H1 (cell line): Measurements from ENCODE around the gene RRM1. TPM values are rescaled to one million over a fixed set of nuclear protein-coding genes. Genes with fewer than 3 reads are reported as not detected.

Experiments
- CTCF ChIA-PET: fragments of 300-600 bp; sonication (Branson Sonifier 250); formaldehyde crosslinking; loops from one replicate; lab custom pipeline; 2021; ENCODE audit not compliant: partially characterized antibody; lab: Charles Lee
- POLR2A ChIA-PET: fragments of 300-600 bp; sonication (Branson Sonifier 250); formaldehyde crosslinking; loops from one replicate; lab custom pipeline; 2021; ENCODE audit warnings: inconsistent platforms; ENCODE audit not compliant: partially characterized antibody; lab: Charles Lee
- DNase-seq, 2 experiments: peaks; one replicate each; pipeline versions ENCODE4 v3.0.0 to v3.0.0-alpha.2; 2010 to 2022; ENCODE audit warnings: low spot score in 2 of 2, low read depth in 1 of 2, mixed read lengths in 1 of 2
- FAIRE-seq: peaks from 2 replicates; lab custom pipeline; 2011; peaks lifted over from hg19 to GRCh38; lab: Jason Lieb, UNC
- H2AFZ ChIP-seq: 2 replicates; pipeline ENCODE4 v1.8.1; 2012; ENCODE audit warnings: low read length, inconsistent platforms
- H2AK5ac ChIP-seq: 2 replicates; pipeline ENCODE4 v1.6.1; 2013; ENCODE audit warnings: low read depth, low read length
- H2BK120ac ChIP-seq: replicated peaks from 2 replicates; pipeline ENCODE3; 2013; ENCODE audit warnings: low read depth, low read length, inconsistent platforms
- H2BK12ac ChIP-seq: 2 replicates; pipeline ENCODE4 v1.6.1; 2013; ENCODE audit warnings: low read depth, low read length
- H2BK15ac ChIP-seq: 2 replicates; pipeline ENCODE4 v1.6.1; 2013; ENCODE audit warnings: low read length
- H2BK20ac ChIP-seq: 2 replicates; pipeline ENCODE4 v1.6.1; 2013; ENCODE audit warnings: low read length
- H2BK5ac ChIP-seq: 2 replicates; pipeline ENCODE4 v1.6.1; 2013; ENCODE audit warnings: low read depth, low read length
- H3K14ac ChIP-seq: 2 replicates; pipeline ENCODE4 v1.6.1; 2013; ENCODE audit warnings: inconsistent platforms; ENCODE audit not compliant: insufficient read length
- H3K18ac ChIP-seq: 2 replicates; pipeline ENCODE4 v1.6.1; 2013; ENCODE audit warnings: low read length; ENCODE audit errors: extremely low read depth
- H3K23ac ChIP-seq: 2 replicates; pipeline ENCODE4 v1.6.1; 2013; ENCODE audit warnings: inconsistent platforms; ENCODE audit not compliant: insufficient read length
- H3K23me2 ChIP-seq: 2 replicates; pipeline ENCODE4 v1.6.1; 2013; ENCODE audit warnings: low read depth, low read length
- H3K27ac ChIP-seq: 2 replicates; pipeline ENCODE4 v1.6.1; 2011; ENCODE audit warnings: low read depth, low read length, inconsistent platforms
- H3K27me3 ChIP-seq, 4 experiments: replicated peaks in 1 of 4; 1 replicate in 1 of 4; 2 replicates in 3 of 4; pipeline versions ENCODE4 v1.6.1 to v1.8.1; 2011 to 2013; ENCODE audit warnings: low read length in 3 of 4, mild to moderate bottlenecking in 3 of 4, inconsistent platforms in 2 of 4, mixed read lengths in 2 of 4, moderate library complexity in 1 of 4; ENCODE audit not compliant: control insufficient read depth in 3 of 4, insufficient read depth in 3 of 4; ENCODE audit errors: extremely low read depth in 1 of 4
- H3K36me3 ChIP-seq, 4 experiments: 2 replicates each; pipeline versions ENCODE4 v1.6.1 to v1.8.1; 2011 to 2013; ENCODE audit warnings: mild to moderate bottlenecking in 4 of 4, low read length in 3 of 4, moderate library complexity in 2 of 4, control low read depth in 1 of 4, inconsistent platforms in 1 of 4; ENCODE audit not compliant: insufficient read depth in 4 of 4, control insufficient read depth in 2 of 4
- H3K4ac ChIP-seq: replicated peaks from 2 replicates; pipeline ENCODE3; 2013; ENCODE audit warnings: low read length, low read depth, mixed read lengths, inconsistent platforms; ENCODE audit not compliant: insufficient read length
- H3K4me1 ChIP-seq, 4 experiments: replicated peaks in 1 of 4; 1 replicate in 1 of 4; 2 replicates in 3 of 4; pipeline versions ENCODE4 v1.6.1 to v1.8.1; 2011 to 2013; ENCODE audit warnings: low read length in 3 of 4, inconsistent platforms in 2 of 4, mixed read lengths in 1 of 4; ENCODE audit not compliant: insufficient read depth in 4 of 4, control insufficient read depth in 3 of 4
- H3K4me2 ChIP-seq, 2 experiments: 2 replicates each; pipeline versions ENCODE4 v1.6.1 to v1.8.1; 2011 to 2013; ENCODE audit warnings: low read depth in 2 of 2, low read length in 2 of 2, control low read depth in 1 of 2, inconsistent platforms in 1 of 2, mild to moderate bottlenecking in 1 of 2; ENCODE audit not compliant: insufficient read depth in 1 of 2
- H3K4me3 ChIP-seq, 4 experiments: fragments of 200-600, 300-600 bp in 1 of 4; sonication (generic), shearing (Covaris generic), sonication (Bioruptor Twin) in 1 of 4; 2 replicates each; pipeline versions ENCODE4 v1.5.1 to v1.8.1; 2011 to 2016; ENCODE audit warnings: low read length in 4 of 4, low read depth in 3 of 4, control low read depth in 2 of 4, inconsistent platforms in 2 of 4, mild to moderate bottlenecking in 2 of 4, mixed read lengths in 1 of 4, moderate library complexity in 1 of 4; ENCODE audit not compliant: insufficient read depth in 2 of 4; ENCODE audit errors: extremely low read depth in 1 of 4
- H3K56ac ChIP-seq: replicated peaks from 2 replicates; pipeline ENCODE3; 2013; ENCODE audit warnings: low read depth, mild to moderate bottlenecking, mixed read lengths, low read length, inconsistent platforms; ENCODE audit not compliant: insufficient read length
- H3K79me1 ChIP-seq: 2 replicates; pipeline ENCODE4 v1.6.1; 2013; ENCODE audit warnings: low read depth, low read length, control low read depth
- H3K79me2 ChIP-seq, 2 experiments: 2 replicates each; pipeline versions ENCODE4 v1.6.1 to v1.8.1; 2012 to 2013; ENCODE audit warnings: low read length in 2 of 2, mild to moderate bottlenecking in 2 of 2, inconsistent platforms in 1 of 2; ENCODE audit not compliant: insufficient read depth in 2 of 2, control insufficient read depth in 1 of 2
- H3K9ac ChIP-seq, 4 experiments: replicated peaks in 1 of 4; 1 replicate in 1 of 4; 2 replicates in 3 of 4; pipeline versions ENCODE4 v1.6.1 to v1.8.1; 2011 to 2013; ENCODE audit warnings: low read depth in 3 of 4, low read length in 3 of 4, control low read depth in 2 of 4, mild to moderate bottlenecking in 2 of 4, moderate library complexity in 2 of 4, inconsistent platforms in 1 of 4; ENCODE audit errors: extremely low read depth in 1 of 4
- H3K9me3 ChIP-seq, 2 experiments: 2 replicates each; pipeline versions ENCODE4 v1.6.1 to v1.8.1; 2012 to 2013; ENCODE audit warnings: mild to moderate bottlenecking in 2 of 2, moderate library complexity in 2 of 2, control low read depth in 1 of 2, inconsistent platforms in 1 of 2, low read depth in 1 of 2, low read length in 1 of 2, mixed read lengths in 1 of 2; ENCODE audit not compliant: insufficient read depth in 2 of 2
- H4K20me1 ChIP-seq, 2 experiments: replicated peaks in 1 of 2; 2 replicates each; pipeline versions ENCODE3 to v1.8.1; 2011 to 2013; ENCODE audit warnings: inconsistent platforms in 2 of 2, low read length in 2 of 2, mild to moderate bottlenecking in 1 of 2; ENCODE audit not compliant: insufficient read depth in 2 of 2, control insufficient read depth in 1 of 2
- H4K5ac ChIP-seq: 2 replicates; pipeline ENCODE4 v1.6.1; 2013; ENCODE audit warnings: low read length, low read depth, mixed read lengths, inconsistent platforms; ENCODE audit not compliant: insufficient read length
- H4K8ac ChIP-seq: 2 replicates; pipeline ENCODE4 v1.8.0; 2013; ENCODE audit warnings: mild to moderate bottlenecking, moderate library complexity, low read length, inconsistent platforms; ENCODE audit not compliant: insufficient read depth; ENCODE audit errors: extremely low read depth
- H4K91ac ChIP-seq: replicated peaks from 2 replicates; pipeline ENCODE3; 2013; ENCODE audit warnings: low read length, mixed read lengths, inconsistent platforms; ENCODE audit not compliant: insufficient read length
- CBX5 ChIP-seq: fragments of 300-800, 300-1000 bp; sonication (generic); IDR thresholded peaks from 2 replicates; pipeline ENCODE4 v1.7.1; 2016; ENCODE audit warnings: antibody characterized with exemption, low read length, low read depth
- CREB1 ChIP-seq: IDR thresholded peaks from 2 replicates; pipeline ENCODE4 v1.6.1; 2012; ENCODE audit warnings: inconsistent platforms
- RAD21 ChIP-seq, 2 experiments: IDR thresholded peaks in 1 of 2; conservative IDR thresholded peaks in 1 of 2; 2 replicates each; pipeline ENCODE4 v1.6.1; 2011; ENCODE audit warnings: low read depth in 2 of 2, low read length in 2 of 2, improper control_type of control experiment in 1 of 2, inconsistent platforms in 1 of 2, mild to moderate bottlenecking in 1 of 2, moderate library complexity in 1 of 2
- RBBP5 ChIP-seq: IDR thresholded peaks from 2 replicates; pipeline ENCODE4 v1.7.1; 2012; ENCODE audit warnings: low read depth, mild to moderate bottlenecking, inconsistent platforms, low read length, moderate library complexity, borderline replicate concordance
- SIRT6 ChIP-seq: IDR thresholded peaks from one replicate; pipeline ENCODE4 v1.7.1; 2012; ENCODE audit warnings: low read length, inconsistent platforms
- SP1 ChIP-seq: IDR thresholded peaks from 2 replicates; pipeline ENCODE4 v1.6.1; 2011; ENCODE audit warnings: low read depth, low read length
- SRF ChIP-seq: IDR thresholded peaks from 2 replicates; pipeline ENCODE4 v1.6.1; 2011; ENCODE audit warnings: mild to moderate bottlenecking, low read depth, low read length, moderate library complexity
- ZNF274 ChIP-seq: IDR thresholded peaks from 2 replicates; pipeline ENCODE4 v1.7.0; 2012; ENCODE audit warnings: low read length, borderline replicate concordance; ENCODE audit errors: extremely low read depth
- polyA plus RNA-seq, 7 experiments: library from polyadenylated mRNA; depleted of rRNA in 3 of 7; stranded (reverse) in 5 of 7; unstranded in 2 of 7; fragments of >200 nt in 5 of 7; fragments of 200-250 nt in 2 of 7; gene quantifications; 1 replicate in 5 of 7; 2 replicates in 1 of 7; 4 replicates in 1 of 7; pipeline versions ENCODE4 v1.2.1 to v1.2.3, GENCODE V29; 2011 to 2013; ENCODE audit warnings: missing spikeins in 2 of 7, mixed read lengths in 2 of 7
- total RNA-seq: library from RNA; stranded (reverse); fragmentation: NEBNext Ultra II Directional; extraction: Animal tissue kit (Norgen Biotek cat#: 25700); gene quantifications from 2 replicates; pipeline ENCODE4 v1.2.1, GENCODE V29; 2021
- TF ChIP-seq, protein P1 (sequence below), 3 experiments: IDR thresholded peaks; 1 replicate in 2 of 3; 2 replicates in 1 of 3; pipeline versions ENCODE4 v1.5.1 to v1.6.1; 2011; ENCODE audit warnings: low read length in 3 of 3, mild to moderate bottlenecking in 3 of 3, inconsistent platforms in 2 of 3, low read depth in 1 of 3, moderate library complexity in 1 of 3; ENCODE audit not compliant: insufficient read depth in 1 of 3; ENCODE audit errors: control extremely low read depth in 1 of 3

Gene RRM1
- total and polyA plus RNA-seq, 2 of the 8 experiments (the other 6 are each of a cell fraction or from before 2014, with no cell fraction given): 63.6 to 126 TPM

DNA sequence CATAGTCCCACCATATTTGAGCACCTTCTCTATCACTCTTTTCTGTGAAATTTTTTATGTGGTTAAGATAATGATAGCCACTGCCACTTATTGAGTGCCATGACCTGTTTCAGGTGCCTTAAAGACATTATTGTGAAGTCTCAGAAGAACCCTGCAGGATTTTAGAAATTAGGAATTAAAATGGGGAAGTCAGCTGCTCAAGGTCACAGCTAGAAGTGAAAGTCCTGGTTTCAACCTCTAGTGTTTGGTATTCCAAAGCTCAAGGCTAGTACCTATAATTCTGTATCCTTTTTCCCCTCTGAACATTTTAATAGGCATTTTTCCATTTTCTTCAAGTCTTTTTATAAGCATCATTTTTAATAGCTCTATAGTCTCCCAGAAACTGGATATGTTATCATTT lies 9.0 kb upstream of the RRM1 start:
- TF ChIP-seq RBBP5 (no peak), SRF (no peak), RAD21 (IDR thresholded peaks at IDR 0.05 in 1 of 2, conservative IDR thresholded peaks at IDR 0.05 in 1 of 2; ENCODE audit: low read depth in 2 of 2, low read length in 2 of 2) (no peak), SIRT6 (no peak), CREB1 (no peak), ZNF274 (no peak), SP1 (no peak), CBX5 (no peak)
- TF ChIP-seq, protein P1, sequence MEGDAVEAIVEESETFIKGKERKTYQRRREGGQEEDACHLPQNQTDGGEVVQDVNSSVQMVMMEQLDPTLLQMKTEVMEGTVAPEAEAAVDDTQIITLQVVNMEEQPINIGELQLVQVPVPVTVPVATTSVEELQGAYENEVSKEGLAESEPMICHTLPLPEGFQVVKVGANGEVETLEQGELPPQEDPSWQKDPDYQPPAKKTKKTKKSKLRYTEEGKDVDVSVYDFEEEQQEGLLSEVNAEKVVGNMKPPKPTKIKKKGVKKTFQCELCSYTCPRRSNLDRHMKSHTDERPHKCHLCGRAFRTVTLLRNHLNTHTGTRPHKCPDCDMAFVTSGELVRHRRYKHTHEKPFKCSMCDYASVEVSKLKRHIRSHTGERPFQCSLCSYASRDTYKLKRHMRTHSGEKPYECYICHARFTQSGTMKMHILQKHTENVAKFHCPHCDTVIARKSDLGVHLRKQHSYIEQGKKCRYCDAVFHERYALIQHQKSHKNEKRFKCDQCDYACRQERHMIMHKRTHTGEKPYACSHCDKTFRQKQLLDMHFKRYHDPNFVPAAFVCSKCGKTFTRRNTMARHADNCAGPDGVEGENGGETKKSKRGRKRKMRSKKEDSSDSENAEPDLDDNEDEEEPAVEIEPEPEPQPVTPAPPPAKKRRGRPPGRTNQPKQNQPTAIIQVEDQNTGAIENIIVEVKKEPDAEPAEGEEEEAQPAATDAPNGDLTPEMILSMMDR (IDR thresholded peaks at IDR 0.05; ENCODE audit: control extremely low read depth in 1 of 3, insufficient read depth in 1 of 3, low read depth in 1 of 3, low read length in 3 of 3): no peak
- ChIA-PET POLR2A (no interaction called here), CTCF (interaction anchor here (0.7 to 7.0 kb wide), 6 partner anchors 13 to 265 kb away, joined by 3 to 57 read pairs (median 4); no protein-coding TSS in a partner anchor)
- Histone ChIP-seq H2BK12ac (no peak overlapping the region), H4K8ac (no peak overlapping the region), H3K9ac (no peak overlapping the region), H3K14ac (no peak overlapping the region), H2BK120ac (no peak overlapping the region), H2BK15ac (no peak overlapping the region), H4K5ac (no peak overlapping the region), H3K36me3 (no peaks in the 10 kb centered on the region), H3K4me1 (no peaks in the 10 kb centered on the region), H3K27ac (no peak overlapping the region), H3K4me3 (no peak overlapping the region), H3K79me2 (no peaks in the 10 kb centered on the region), H2AFZ (no peak overlapping the region), H2BK5ac (no peak overlapping the region), H3K9me3 (no peaks in the 10 kb centered on the region), H3K23ac (no peak overlapping the region), H3K56ac (no peak overlapping the region), H3K18ac (no peak overlapping the region), H2BK20ac (no peak overlapping the region), H3K79me1 (no peaks in the 10 kb centered on the region), H3K4ac (no peak overlapping the region), H3K23me2 (no peaks in the 10 kb centered on the region), H2AK5ac (no peak overlapping the region), H3K27me3 (0 out of 7 replicates have a peak, but pooled peaks cover 0 to 4% (median 0%) of the 10 kb centered on the region in 4 experiments), H3K4me2 (no peak overlapping the region), H4K20me1 (no peaks in the 10 kb centered on the region), H4K91ac (no peak overlapping the region)
- FAIRE-seq: no peak
- no peak for DNase-seq
